ENCODE measurements around the gene FNDC8.

- TF ChIP-seq POLR2A (IDR thresholded peaks at IDR 0.05) (no peak), POLR2AphosphoS5 (IDR thresholded peaks at IDR 0.05) (no peak)
These were observed 53.5 kb downstream of the FNDC8 start for GRCh38 chr17:35174835-35175334.

All from transverse colon (tissue), 3 donors.